CD4-positive, alpha-beta T cell treated with Interleukin-6 for 4 hours (primary cell): Measurements from ENCODE around the gene TACC2.
"Not testable (repeated sequence)": the region's sequence is repeated elsewhere in the genome, so short reads cannot be mapped to it uniquely, and the experiment has no call there.

Experiments used
- DNase-seq: peaks from one replicate; pipeline ENCODE4 v3.0.0-alpha.2; 2020; ENCODE audit warnings: mixed read lengths

Gene TACC2

GRCh38 chr10:122097935-122098334 lies 109.0 kb downstream of the TACC2 start:
- DNase-seq: no peak

DNA sequence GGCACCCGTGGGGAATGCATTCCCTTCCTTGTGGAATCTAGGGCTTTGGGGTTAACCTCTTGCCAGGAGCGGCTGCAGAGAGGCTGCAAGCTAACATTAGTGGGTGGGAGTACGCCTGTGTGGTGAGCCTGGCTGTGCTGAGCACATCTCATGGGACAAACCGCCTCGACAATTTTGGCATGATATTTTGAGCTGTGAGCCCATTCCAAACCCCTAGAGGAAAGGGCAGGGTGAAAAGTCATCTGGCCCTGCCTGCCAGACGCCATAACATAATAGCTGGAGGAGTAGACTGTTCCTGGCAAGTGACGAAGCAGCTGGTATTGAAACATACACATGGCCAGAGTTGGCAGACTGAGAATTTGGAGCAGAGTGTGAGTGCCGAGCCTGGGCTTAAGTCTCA lies 110.0 kb downstream of the TACC2 start:
- no peak for DNase-seq

DNA sequence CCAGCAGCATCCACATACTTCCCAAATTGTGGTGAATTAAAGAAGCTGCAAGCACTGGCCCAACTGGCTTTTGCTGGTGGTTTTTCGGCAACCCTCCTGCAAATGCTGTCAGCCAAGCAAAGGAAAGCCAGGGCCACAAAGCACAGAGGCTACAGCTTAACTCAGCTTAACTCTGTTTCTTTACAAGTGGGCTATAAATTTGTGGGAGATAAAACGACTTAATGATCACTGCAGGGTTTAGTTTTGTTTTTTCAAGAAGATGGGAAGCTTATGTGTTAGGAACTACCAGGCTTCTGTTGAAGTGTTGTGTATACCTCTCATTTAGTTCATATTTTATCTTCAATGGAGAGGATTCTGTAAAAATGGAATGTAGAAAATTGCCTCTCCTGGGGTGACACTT lies 110.6 kb downstream of the TACC2 start:
- DNase-seq: no peak

GRCh38 chr10:122102146-122102868 lies 113.3 kb downstream of the TACC2 start:
- DNase-seq: no peak

GRCh38 chr10:122102869-122103525 lies 114.0 kb downstream of the TACC2 start:
- DNase-seq: no peak

DNA sequence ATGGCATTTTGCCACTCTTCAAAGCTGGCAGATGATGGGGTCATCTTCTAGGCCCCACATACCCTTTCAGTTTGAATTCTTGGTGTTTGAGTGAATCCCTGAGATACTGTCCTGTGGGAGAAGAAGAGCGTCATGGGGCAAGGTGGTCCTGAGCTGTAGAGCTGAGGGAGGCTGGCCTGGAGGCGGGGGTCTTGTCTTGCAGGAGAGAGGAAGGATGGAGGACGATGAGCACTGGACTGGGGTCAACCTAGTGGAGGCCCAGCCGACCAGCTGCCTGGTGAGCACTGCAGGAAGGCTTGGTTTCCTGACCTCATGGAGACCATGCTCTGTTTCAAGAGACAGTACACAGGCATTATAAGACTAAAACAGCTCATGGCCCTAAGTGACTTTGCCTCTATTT lies 114.6 kb downstream of the TACC2 start:
- DNase-seq: no peak

DNA sequence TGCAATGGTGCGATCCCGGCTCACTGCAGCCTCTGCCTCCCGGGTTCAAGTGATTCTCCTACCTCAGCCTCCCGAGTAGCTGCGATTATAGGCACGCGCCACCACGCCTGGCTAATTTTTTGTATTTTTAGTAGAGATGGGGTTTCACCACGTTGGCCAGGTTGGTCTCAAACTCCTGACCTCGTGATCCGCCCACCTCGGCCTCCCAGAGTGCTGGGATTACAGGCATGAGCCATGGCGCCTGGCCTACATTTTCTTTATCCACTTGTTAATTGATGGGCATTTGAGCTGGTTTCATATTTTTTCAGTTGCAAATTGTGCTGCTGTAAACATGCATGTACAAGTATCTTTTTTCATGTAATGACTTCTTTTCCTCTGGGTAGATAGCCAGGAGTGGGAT lies 119.8 kb downstream of the TACC2 start:
- not testable (repeated sequence) for DNase-seq

DNA sequence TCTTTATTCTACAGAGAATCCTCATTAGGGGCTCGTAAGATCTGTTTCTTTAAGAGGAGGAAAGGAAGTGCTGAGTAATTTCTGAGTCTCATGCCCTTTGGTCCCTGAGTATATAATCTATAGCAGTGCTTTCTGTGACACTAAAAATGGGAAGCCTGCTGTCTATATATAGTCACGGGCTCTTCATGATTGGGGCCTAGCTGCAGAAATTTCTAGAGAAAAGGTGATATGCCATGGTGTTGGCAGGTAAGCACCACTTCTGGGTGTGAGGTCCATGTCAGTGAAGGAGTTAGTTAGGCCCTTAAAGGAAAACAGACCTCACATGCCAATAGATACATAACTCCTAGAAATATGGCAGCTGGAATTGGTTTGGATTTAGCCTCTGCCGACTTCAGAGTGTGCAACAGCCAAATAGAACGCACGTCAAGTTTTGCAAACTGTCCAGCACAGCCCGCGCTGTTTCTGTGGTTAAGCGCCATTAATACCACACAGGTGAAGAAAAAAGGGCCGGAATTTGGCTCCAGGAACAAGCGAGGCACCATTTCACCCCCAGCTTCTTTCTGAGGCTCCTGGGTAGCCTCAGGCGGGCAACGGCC lies 123.2 kb downstream of the TACC2 start:
- DNase-seq: no peak

DNA sequence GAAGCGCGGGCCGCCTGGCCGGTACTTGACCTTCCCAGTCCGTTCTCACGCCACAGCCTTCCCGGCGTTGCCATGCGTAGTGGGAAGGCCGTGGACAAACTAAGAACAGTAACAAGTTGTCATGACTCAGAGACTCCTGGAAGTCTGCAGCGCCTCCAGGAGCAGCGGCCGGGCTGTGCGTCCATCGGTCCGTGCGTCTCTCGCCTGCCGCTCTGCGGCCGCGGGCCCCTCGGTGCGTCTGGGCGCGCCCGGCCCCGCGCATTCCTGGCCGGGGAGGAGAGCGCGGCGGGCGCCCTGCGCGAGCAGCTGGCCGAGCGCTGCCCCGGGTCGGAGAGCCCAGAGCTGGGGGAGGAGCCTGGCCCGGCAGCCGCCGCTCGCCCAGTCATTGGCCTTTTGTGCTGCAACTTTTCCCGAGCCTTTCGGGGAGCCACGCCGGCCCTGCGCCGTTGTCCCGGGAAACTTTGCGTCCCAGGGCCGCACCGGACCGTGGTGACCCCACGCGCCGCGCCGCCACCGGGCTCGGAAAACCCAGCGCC lies 123.7 kb downstream of the TACC2 start:
- DNase-seq: no peak

- DNase-seq: no peak
Measured at GRCh38 chr10:122113161-122113944, 124.4 kb downstream of the TACC2 start.

- no peak for DNase-seq
Measured at GRCh38 chr10:122113945-122114747, 125.2 kb downstream of the TACC2 start.

DNA sequence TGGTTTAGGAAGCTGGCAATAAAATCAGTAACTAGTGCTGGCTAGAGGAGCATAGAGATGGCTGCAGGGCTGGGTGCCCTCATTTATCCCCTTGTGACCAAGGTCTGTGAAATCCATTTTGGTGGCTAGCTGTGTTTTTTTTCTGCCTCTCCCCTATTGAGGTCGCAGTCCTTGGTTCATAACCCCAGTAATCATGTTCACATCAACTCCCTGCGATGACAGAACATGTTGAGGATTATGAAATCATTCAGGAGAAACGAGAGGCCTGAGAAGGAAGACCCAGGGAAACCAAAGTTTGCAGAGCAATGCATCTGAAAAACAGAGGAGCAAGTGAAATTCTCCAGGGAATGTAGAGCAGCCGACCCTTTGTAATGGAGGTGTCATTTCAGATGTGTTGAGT lies 126.9 kb downstream of the TACC2 start:
- DNase-seq: no peak

DNA sequence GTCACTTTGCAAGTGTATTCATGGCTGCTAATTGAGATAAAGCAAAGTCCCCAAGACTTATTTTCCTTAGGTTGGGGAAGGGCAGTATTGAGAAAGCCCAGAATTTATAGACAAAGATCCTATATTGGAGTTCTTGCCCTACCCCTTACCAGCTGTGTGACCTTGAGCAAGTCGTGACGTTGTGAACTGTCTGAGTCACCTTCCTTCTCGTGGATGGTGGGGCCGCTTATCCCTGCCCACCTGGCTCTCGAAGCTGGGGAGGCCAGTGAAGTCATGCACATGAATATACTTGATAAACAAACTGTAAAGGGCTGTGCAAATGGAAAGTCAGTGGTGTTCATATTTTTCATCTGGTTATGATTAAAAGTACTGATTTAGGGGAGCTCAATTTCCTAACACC lies 127.4 kb downstream of the TACC2 start:
- DNase-seq: no peak

DNA sequence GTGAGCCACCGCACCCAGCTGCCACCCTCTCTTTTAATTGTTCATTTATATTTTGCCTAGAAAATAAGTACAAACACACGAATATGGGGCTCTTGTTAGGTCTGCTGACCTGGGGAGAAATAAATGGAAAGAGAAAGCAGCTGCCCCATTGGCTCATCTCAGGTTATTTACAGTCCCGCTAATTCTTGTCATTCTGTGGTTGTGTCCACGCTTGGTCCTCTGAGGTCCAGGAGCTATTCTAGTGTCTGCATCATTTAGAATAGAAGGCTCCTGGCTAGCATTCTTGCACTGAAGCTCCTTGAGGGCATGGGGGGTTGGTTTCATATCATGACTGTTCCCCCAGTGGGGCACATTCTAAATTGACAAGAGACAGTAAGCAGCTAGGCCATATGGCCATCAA lies 128.5 kb downstream of the TACC2 start:
- no peak for DNase-seq

DNA sequence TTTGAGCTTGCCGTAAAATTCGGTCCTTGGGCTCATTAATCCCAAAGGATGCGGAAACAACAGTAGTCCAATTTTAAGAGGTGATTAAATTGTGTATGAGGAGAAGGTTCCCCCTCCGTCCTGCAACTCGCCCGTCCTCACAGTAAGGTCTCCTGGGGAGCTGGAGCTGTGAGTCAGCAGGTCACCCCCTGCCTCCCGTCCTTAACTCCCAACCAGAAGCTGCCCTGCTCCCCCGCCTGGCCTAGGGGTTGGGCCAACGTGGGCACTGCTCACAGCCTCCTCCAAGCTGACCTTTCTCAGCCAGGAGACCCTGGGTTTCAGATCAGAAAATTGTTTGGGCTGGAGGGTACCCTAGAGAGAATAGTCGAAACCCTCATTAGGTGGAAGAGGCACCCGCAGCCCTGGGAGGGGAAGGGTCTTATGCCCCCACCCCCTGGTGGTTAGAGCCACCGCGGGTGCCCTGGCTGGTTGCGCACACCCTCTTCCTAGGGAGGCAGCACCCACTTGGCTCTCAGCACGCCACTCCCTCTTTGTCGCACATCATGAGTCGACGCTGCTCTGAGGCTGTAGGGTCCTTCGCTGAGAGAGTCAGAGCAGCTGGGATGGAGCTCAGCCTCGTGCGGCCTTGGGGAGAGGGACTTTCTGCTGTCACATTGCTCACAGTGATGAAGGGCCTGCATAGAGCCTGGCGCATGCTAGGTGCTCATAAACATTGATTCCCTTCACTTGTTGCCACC lies 131.2 kb downstream of the TACC2 start:
- DNase-seq: no peak

- DNase-seq: no peak
Measured at GRCh38 chr10:122121059-122121458, 132.1 kb downstream of the TACC2 start.

GRCh38 chr10:122122493-122122892 lies 133.5 kb downstream of the TACC2 start:
- DNase-seq: no peak

GRCh38 chr10:122123186-122123585 lies 134.2 kb downstream of the TACC2 start:
- DNase-seq: no peak

DNA sequence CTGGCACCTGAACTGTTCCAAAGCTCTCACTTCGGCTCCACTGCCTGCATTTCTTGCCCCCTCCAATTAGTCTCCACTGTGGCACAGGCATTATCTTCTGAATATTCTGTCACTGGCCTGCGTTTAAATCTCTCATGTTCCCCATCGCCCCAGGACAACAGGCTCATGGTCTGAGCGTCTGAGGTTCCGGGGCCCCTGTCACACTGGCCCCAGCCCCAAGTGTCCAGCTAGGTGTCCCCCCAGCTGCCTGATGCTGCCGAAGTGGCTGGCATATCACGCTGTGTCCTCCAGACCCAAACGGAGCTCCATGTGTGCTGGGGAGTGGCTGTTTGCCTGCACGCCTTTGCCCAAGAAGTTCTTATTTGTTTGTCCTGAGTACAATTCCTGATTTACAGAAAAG lies 135.4 kb downstream of the TACC2 start:
- no peak for DNase-seq

- no peak for DNase-seq
Measured at GRCh38 chr10:122124808-122125207, 135.8 kb downstream of the TACC2 start.
